ENCODE results near the gene NSUN2.

NSUN2 gene

DNA sequence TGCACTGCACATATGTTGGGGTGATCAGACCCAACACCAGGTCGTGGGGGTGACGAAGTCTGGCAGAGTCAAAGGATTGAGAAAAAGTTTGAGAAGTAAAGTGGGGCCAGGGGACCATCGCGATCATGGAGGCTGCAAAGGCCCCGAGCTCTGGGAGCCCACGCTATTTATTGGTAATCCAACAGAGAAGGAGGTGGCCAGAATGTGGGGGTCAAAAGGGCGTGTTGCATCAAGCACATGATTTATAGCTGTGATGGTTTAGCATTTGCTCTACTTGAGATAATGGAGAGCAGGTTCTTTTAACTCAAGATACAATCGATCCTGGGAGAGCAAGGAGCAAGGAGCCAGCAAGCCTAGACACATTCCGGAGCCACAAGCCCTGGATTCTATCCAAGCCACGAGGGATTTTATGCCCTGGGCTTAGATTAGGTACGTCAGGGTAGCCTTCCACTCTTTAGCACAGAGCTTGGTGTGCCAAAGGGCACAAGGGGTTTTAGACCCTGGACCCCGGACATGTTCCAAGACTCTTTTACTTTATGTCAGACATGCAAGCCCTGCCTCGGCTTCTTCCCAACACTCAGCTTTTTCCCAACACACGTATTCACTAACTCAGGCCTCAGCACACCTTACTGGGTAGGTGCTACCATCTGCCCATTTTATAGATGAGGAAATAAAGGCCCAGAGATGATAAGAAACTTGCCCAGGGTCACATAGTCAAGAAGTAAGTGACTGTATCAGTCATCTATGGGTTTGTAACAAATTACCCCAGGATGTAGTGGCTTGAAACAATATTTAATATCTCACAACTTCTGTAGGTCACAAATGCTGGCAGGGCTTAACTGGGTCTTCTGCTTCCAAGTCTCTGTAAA, 39.5 kb downstream of the NSUN2 start:
- no peaks in the 10 kb centered on the region for H3K9me3 ChIP-seq (ENCODE audit: control insufficient read depth, insufficient read depth, low read depth, low read length)
- TF ChIP-seq OSR2 (tag by site-specific recombination; IDR thresholded peaks at IDR 0.05) = no peak
- TF ChIP-seq ZNF10 (tag by site-specific recombination; IDR thresholded peaks at IDR 0.05) = no peak
- TF ChIP-seq ZNF292 (tag by site-specific recombination; IDR thresholded peaks at IDR 0.05; ENCODE audit: borderline replicate concordance, low read depth) = no peak
- TF ChIP-seq ZNF121 (tag by site-specific recombination; IDR thresholded peaks at IDR 0.05) = no peak
- TF ChIP-seq ZNF140 (tag by site-specific recombination; IDR thresholded peaks at IDR 0.05) = no peak
- TF ChIP-seq, protein P1, sequence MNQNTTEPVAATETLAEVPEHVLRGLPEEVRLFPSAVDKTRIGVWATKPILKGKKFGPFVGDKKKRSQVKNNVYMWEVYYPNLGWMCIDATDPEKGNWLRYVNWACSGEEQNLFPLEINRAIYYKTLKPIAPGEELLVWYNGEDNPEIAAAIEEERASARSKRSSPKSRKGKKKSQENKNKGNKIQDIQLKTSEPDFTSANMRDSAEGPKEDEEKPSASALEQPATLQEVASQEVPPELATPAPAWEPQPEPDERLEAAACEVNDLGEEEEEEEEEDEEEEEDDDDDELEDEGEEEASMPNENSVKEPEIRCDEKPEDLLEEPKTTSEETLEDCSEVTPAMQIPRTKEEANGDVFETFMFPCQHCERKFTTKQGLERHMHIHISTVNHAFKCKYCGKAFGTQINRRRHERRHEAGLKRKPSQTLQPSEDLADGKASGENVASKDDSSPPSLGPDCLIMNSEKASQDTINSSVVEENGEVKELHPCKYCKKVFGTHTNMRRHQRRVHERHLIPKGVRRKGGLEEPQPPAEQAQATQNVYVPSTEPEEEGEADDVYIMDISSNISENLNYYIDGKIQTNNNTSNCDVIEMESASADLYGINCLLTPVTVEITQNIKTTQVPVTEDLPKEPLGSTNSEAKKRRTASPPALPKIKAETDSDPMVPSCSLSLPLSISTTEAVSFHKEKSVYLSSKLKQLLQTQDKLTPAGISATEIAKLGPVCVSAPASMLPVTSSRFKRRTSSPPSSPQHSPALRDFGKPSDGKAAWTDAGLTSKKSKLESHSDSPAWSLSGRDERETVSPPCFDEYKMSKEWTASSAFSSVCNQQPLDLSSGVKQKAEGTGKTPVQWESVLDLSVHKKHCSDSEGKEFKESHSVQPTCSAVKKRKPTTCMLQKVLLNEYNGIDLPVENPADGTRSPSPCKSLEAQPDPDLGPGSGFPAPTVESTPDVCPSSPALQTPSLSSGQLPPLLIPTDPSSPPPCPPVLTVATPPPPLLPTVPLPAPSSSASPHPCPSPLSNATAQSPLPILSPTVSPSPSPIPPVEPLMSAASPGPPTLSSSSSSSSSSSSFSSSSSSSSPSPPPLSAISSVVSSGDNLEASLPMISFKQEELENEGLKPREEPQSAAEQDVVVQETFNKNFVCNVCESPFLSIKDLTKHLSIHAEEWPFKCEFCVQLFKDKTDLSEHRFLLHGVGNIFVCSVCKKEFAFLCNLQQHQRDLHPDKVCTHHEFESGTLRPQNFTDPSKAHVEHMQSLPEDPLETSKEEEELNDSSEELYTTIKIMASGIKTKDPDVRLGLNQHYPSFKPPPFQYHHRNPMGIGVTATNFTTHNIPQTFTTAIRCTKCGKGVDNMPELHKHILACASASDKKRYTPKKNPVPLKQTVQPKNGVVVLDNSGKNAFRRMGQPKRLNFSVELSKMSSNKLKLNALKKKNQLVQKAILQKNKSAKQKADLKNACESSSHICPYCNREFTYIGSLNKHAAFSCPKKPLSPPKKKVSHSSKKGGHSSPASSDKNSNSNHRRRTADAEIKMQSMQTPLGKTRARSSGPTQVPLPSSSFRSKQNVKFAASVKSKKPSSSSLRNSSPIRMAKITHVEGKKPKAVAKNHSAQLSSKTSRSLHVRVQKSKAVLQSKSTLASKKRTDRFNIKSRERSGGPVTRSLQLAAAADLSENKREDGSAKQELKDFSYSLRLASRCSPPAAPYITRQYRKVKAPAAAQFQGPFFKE (tag by site-specific recombination; IDR thresholded peaks at IDR 0.05; ENCODE audit: borderline replicate concordance) = no peak
- TF ChIP-seq ZNF354C (tag by site-specific recombination; IDR thresholded peaks at IDR 0.05; ENCODE audit: borderline replicate concordance, low read depth) = no peak
- no peak for TF ChIP-seq ZNF311 (tag by site-specific recombination; IDR thresholded peaks at IDR 0.05; ENCODE audit: borderline replicate concordance)
- no peak for TF ChIP-seq ZNF621 (tag by site-specific recombination; IDR thresholded peaks at IDR 0.05)
- TF ChIP-seq, protein P2, sequence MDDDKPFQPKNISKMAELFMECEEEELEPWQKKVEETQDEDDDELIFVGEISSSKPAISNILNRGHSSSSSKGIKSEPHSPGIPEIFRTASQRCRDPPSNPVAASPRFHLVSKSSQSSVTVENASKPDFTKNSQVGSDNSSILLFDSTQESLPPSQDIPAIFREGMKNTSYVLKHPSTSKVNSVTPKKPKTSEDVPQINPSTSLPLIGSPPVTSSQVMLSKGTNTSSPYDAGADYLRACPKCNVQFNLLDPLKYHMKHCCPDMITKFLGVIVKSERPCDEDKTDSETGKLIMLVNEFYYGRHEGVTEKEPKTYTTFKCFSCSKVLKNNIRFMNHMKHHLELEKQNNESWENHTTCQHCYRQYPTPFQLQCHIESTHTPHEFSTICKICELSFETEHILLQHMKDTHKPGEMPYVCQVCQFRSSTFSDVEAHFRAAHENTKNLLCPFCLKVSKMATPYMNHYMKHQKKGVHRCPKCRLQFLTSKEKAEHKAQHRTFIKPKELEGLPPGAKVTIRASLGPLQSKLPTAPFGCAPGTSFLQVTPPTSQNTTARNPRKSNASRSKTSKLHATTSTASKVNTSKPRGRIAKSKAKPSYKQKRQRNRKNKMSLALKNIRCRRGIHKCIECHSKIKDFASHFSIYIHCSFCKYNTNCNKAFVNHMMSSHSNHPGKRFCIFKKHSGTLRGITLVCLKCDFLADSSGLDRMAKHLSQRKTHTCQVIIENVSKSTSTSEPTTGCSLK (tag by site-specific recombination; IDR thresholded peaks at IDR 0.05) = no peak
- TF ChIP-seq ZNF701 (tag by site-specific recombination; IDR thresholded peaks at IDR 0.05) = no peak
- no peak for TF ChIP-seq ZFP69B (tag by site-specific recombination; IDR thresholded peaks at IDR 0.05)
- no peak for TF ChIP-seq ZBTB17 (tag by site-specific recombination; IDR thresholded peaks at IDR 0.05)
- no peak for TF ChIP-seq ZNF600 (tag by site-specific recombination; IDR thresholded peaks at IDR 0.05)
- no peak for TF ChIP-seq ZFHX2 (tag by site-specific recombination; conservative IDR thresholded peaks at IDR 0.05)
- TF ChIP-seq ZNF624 (tag by site-specific recombination; IDR thresholded peaks at IDR 0.05) = no peak
- no peak for TF ChIP-seq ZNF239 (tag by site-specific recombination; IDR thresholded peaks at IDR 0.05)
- ChIA-PET CTCF (no interaction called here), POLR2A (no interaction called here)
- H3K36me3 ChIP-seq (ENCODE audit: control insufficient read depth in 2 of 2, insufficient read depth in 1 of 2, low read length in 2 of 2) = peaks cover 0 to 16% of the 10 kb centered on the region in 2 experiments; a peak in 2 of 3 replicates
- no peak overlapping the region for H3K4me3 ChIP-seq (ENCODE audit: low read depth, low read length)
- H3K27ac ChIP-seq (ENCODE audit: extremely low read depth, low read depth, low read length) = no peak overlapping the region
- H3K4me1 ChIP-seq (ENCODE audit: control insufficient read depth, insufficient read depth, low read length) = no peaks in the 10 kb centered on the region

DNA sequence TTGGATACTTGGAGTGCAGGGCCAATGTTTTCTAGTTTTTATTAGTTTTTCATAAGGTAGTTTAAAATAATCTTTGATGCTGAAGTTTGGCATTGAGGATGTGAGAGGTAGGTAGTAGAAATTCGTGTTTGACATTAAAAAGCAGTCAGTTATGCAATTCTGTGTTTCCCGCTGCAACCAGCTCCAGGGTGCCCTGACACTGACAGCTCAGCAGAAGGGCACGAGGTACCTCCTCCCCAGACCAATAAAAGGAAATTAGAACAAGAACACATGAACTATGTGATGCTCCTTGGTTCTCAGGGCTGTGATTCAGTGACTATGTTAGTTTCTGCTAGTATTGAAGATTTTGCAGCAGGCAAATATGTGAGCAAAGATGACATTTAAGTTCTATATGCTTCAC, 40.2 kb downstream of the NSUN2 start:
- Histone ChIP-seq H3K9me3 (ENCODE audit: control insufficient read depth, insufficient read depth, low read depth, low read length) (no peaks in the 10 kb centered on the region), H3K4me1 (ENCODE audit: control insufficient read depth, insufficient read depth, low read length) (no peaks in the 10 kb centered on the region), H3K36me3 (ENCODE audit: control insufficient read depth in 2 of 2, insufficient read depth in 1 of 2, low read length in 2 of 2) (peaks cover 0 to 8% of the 10 kb centered on the region in 2 experiments; a peak in 1 of 3 replicates), H3K27ac (ENCODE audit: extremely low read depth, low read depth, low read length) (no peak overlapping the region), H3K4me3 (ENCODE audit: low read depth, low read length) (no peak overlapping the region)
- ChIA-PET POLR2A (interaction anchor here (0.6 kb wide), 1 partner anchor 79 kb away, joined by 8 read pairs; no protein-coding TSS in a partner anchor), CTCF (no interaction called here)
- no peak for TF ChIP-seq SETDB1 (IDR thresholded peaks at IDR 0.05; ENCODE audit: insufficient read length, low read length)
- no peak for TF ChIP-seq SCRT1 (tag by site-specific recombination; IDR thresholded peaks at IDR 0.05; ENCODE audit: borderline replicate concordance)
- TF ChIP-seq SP7 (tag by site-specific recombination; IDR thresholded peaks at IDR 0.05) = no peak
- 0 out of 2 replicates have a peak, but pooled peaks have one; percentile 14 for TF ChIP-seq ZNF341 (tag by site-specific recombination; IDR thresholded peaks at IDR 0.05; ENCODE audit: low read depth)
- TF ChIP-seq ZNF610 (tag by site-specific recombination; IDR thresholded peaks at IDR 0.05; ENCODE audit: borderline replicate concordance) = no peak
- TF ChIP-seq ZNF202 (tag by site-specific recombination; IDR thresholded peaks at IDR 0.05; ENCODE audit: borderline replicate concordance) = no peak
- TF ChIP-seq ZNF132 (tag by site-specific recombination; IDR thresholded peaks at IDR 0.05; ENCODE audit: borderline replicate concordance) = no peak
- TF ChIP-seq ZNF530 (tag by site-specific recombination; IDR thresholded peaks at IDR 0.05; ENCODE audit: low read depth) = no peak
